HEK293 (cell line): ENCODE measurements around the gene GMEB1.

Source experiments
- GLI4 ChIP-seq: fragments of 450-650 bp; formaldehyde crosslinking; IDR thresholded peaks from 2 replicates; pipeline ENCODE4 v1.5.1; 2016; ENCODE audit warnings: missing biosample characterization, missing genetic modification characterization
- HOXC10 ChIP-seq: sonication (generic); formaldehyde crosslinking; IDR thresholded peaks from 2 replicates; pipeline ENCODE4 v1.8.1; 2023; ENCODE audit warnings: mild to moderate bottlenecking, missing genetic modification reagents
- KLF16 ChIP-seq: fragments of 450-650 bp; formaldehyde crosslinking; IDR thresholded peaks from 2 replicates; pipeline ENCODE4 v1.5.1; 2017; ENCODE audit warnings: missing biosample characterization, missing genetic modification characterization
- OVOL3 ChIP-seq: fragments of 450-650 bp; formaldehyde crosslinking; IDR thresholded peaks from 2 replicates; pipeline ENCODE4 v1.5.1; 2016; ENCODE audit warnings: missing biosample characterization, missing genetic modification characterization
- ZFHX2 ChIP-seq: fragments of 450-650 bp; formaldehyde crosslinking; conservative IDR thresholded peaks from 2 replicates; pipeline ENCODE4 v1.5.1; 2016; ENCODE audit warnings: missing biosample characterization, missing genetic modification characterization
- ZNF121 ChIP-seq: fragments of 450-650 bp; formaldehyde crosslinking; IDR thresholded peaks from 2 replicates; pipeline ENCODE4 v1.5.1; 2016; ENCODE audit warnings: missing biosample characterization, missing genetic modification characterization
- ZNF138 ChIP-seq: fragments of 450-650 bp; formaldehyde crosslinking; IDR thresholded peaks from 2 replicates; pipeline ENCODE4 v1.5.1; 2016; ENCODE audit warnings: missing biosample characterization, missing genetic modification characterization, borderline replicate concordance
- ZNF18 ChIP-seq: fragments of 450-650 bp; formaldehyde crosslinking; IDR thresholded peaks from 2 replicates; pipeline ENCODE4 v1.5.1; 2016; ENCODE audit warnings: missing biosample characterization, missing genetic modification characterization
- ZNF19 ChIP-seq: fragments of 450-650 bp; formaldehyde crosslinking; IDR thresholded peaks from 2 replicates; pipeline ENCODE4; 2016; ENCODE audit warnings: missing biosample characterization, missing genetic modification characterization, low read depth
- ZNF324 ChIP-seq: fragments of 450-650 bp; formaldehyde crosslinking; IDR thresholded peaks from 2 replicates; pipeline ENCODE4 v1.5.1; 2016; ENCODE audit warnings: missing biosample characterization, missing genetic modification characterization
- ZNF335 ChIP-seq: fragments of 450-650 bp; formaldehyde crosslinking; conservative IDR thresholded peaks from 2 replicates; pipeline ENCODE4 v1.5.1; 2016; ENCODE audit warnings: missing biosample characterization, missing genetic modification characterization
- ZNF341 ChIP-seq: fragments of 450-650 bp; formaldehyde crosslinking; IDR thresholded peaks from 2 replicates; pipeline ENCODE4; 2016; ENCODE audit warnings: low read depth, missing biosample characterization, missing genetic modification characterization
- ZNF354C ChIP-seq: fragments of 450-650 bp; formaldehyde crosslinking; IDR thresholded peaks from 2 replicates; pipeline ENCODE4 v1.5.1; 2016; ENCODE audit warnings: missing biosample characterization, missing genetic modification characterization, low read depth, borderline replicate concordance
- ZNF398 ChIP-seq: fragments of 450-650 bp; formaldehyde crosslinking; IDR thresholded peaks from 2 replicates; pipeline ENCODE4 v1.5.1; 2017; ENCODE audit warnings: missing biosample characterization, missing genetic modification characterization
- ZNF488 ChIP-seq: fragments of 450-650 bp; formaldehyde crosslinking; IDR thresholded peaks from 2 replicates; pipeline ENCODE4 v1.5.1; 2016; ENCODE audit warnings: missing biosample characterization, missing genetic modification characterization
- ZNF558 ChIP-seq: fragments of 450-650 bp; formaldehyde crosslinking; IDR thresholded peaks from 2 replicates; pipeline ENCODE4 v1.5.1; 2016; ENCODE audit warnings: missing biosample characterization, missing genetic modification characterization
- ZNF571 ChIP-seq: fragments of 450-650 bp; formaldehyde crosslinking; IDR thresholded peaks from 2 replicates; pipeline ENCODE4 v1.5.0; 2017; ENCODE audit warnings: missing biosample characterization, missing genetic modification characterization
- ZNF585B ChIP-seq: fragments of 450-650 bp; formaldehyde crosslinking; IDR thresholded peaks from 2 replicates; pipeline ENCODE4 v1.5.1; 2016; ENCODE audit warnings: missing biosample characterization, missing genetic modification characterization
- ZNF596 ChIP-seq: fragments of 450-650 bp; IDR thresholded peaks from 2 replicates; pipeline ENCODE4 v1.5.0; 2018; ENCODE audit warnings: missing biosample characterization, mild to moderate bottlenecking, missing genetic modification characterization, moderate library complexity
- ZNF610 ChIP-seq: fragments of 450-650 bp; formaldehyde crosslinking; IDR thresholded peaks from 2 replicates; pipeline ENCODE4 v1.5.1; 2016; ENCODE audit warnings: missing biosample characterization, missing genetic modification characterization, borderline replicate concordance
- ZNF660 ChIP-seq: fragments of 450-650 bp; IDR thresholded peaks from 2 replicates; pipeline ENCODE4 v1.5.1; 2018; ENCODE audit warnings: missing biosample characterization, mild to moderate bottlenecking, missing genetic modification characterization
- ZNF692 ChIP-seq: fragments of 450-650 bp; formaldehyde crosslinking; IDR thresholded peaks from 2 replicates; pipeline ENCODE4 v1.5.1; 2016; ENCODE audit warnings: missing biosample characterization, missing genetic modification characterization
- ZNF785 ChIP-seq: fragments of 450-650 bp; formaldehyde crosslinking; IDR thresholded peaks from 2 replicates; pipeline ENCODE4 v1.5.1; 2016; ENCODE audit warnings: missing biosample characterization, missing genetic modification characterization
- ZSCAN16 ChIP-seq: fragments of 450-650 bp; formaldehyde crosslinking; IDR thresholded peaks from 2 replicates; pipeline ENCODE4 v1.5.1; 2016; ENCODE audit warnings: missing biosample characterization, missing genetic modification characterization
- TF ChIP-seq, protein P1 (sequence below): fragments of 450-650 bp; formaldehyde crosslinking; IDR thresholded peaks from 2 replicates; pipeline ENCODE4 v1.5.1; 2016; ENCODE audit warnings: missing biosample characterization, missing genetic modification characterization
- TF ChIP-seq, protein P2 (sequence below): fragments of 450-650 bp; formaldehyde crosslinking; IDR thresholded peaks from 2 replicates; pipeline ENCODE4 v1.5.1; 2016; ENCODE audit warnings: missing biosample characterization, missing genetic modification characterization, borderline replicate concordance
- TF ChIP-seq, protein P3 (sequence below): fragments of 450-650 bp; formaldehyde crosslinking; conservative IDR thresholded peaks from 2 replicates; pipeline ENCODE4 v1.5.1; 2016; ENCODE audit warnings: low read depth, missing biosample characterization, missing genetic modification characterization

The GMEB1 gene

DNA sequence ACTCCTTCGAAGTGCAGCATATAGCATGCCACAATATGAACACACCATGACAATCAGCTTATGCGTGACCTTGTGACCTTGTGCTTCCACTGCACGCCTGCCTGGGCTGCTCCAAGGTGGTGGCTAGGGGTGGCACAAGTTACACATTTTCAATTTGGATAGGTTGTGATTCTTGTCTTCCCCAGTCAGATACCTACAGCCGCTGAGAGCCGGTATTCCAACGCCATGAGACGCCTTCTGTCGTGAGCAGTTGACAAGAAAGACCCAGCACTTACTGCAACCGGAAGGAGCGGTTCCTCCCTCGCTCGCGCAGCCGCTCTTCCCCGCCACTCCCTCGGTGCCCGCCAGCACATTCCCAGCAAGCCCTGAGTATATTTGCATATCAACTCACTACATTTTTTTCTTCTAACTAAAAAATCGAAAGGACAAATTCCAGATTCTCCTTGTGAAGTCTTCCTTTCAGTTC is 20.5 kb upstream of the GMEB1 start (continued):
- peak; percentile 97; the same call in 1 of the 2 replicates for TF ChIP-seq ZNF610 (tag by site-specific recombination)
- no peak for TF ChIP-seq GLI4 (tag by site-specific recombination)
- TF ChIP-seq ZNF692 (tag by site-specific recombination): no peak
- TF ChIP-seq ZNF571 (tag by site-specific recombination): no peak
- TF ChIP-seq ZNF488 (tag by site-specific recombination): no peak
- peak; percentile 97 for TF ChIP-seq ZNF335 (tag by site-specific recombination)
- TF ChIP-seq ZSCAN16 (tag by site-specific recombination): no peak
- TF ChIP-seq ZNF341 (tag by site-specific recombination): peak; percentile 100
- TF ChIP-seq ZNF585B (tag by site-specific recombination): no peak
- TF ChIP-seq ZNF596 (tag by site-specific recombination): no peak
- TF ChIP-seq, protein P1, sequence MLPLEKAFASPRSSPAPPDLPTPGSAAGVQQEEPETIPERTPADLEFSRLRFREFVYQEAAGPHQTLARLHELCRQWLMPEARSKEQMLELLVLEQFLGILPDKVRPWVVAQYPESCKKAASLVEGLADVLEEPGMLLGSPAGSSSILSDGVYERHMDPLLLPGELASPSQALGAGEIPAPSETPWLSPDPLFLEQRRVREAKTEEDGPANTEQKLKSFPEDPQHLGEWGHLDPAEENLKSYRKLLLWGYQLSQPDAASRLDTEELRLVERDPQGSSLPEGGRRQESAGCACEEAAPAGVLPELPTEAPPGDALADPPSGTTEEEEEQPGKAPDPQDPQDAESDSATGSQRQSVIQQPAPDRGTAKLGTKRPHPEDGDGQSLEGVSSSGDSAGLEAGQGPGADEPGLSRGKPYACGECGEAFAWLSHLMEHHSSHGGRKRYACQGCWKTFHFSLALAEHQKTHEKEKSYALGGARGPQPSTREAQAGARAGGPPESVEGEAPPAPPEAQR: no peak
- TF ChIP-seq ZNF18: no peak
- TF ChIP-seq ZFHX2 (tag by site-specific recombination): no peak
- no peak for TF ChIP-seq HOXC10 (CRISPR knock-in tag)
- TF ChIP-seq ZNF660 (tag by site-specific recombination): no peak
- TF ChIP-seq ZNF324 (tag by site-specific recombination): no peak
- TF ChIP-seq, protein P2, sequence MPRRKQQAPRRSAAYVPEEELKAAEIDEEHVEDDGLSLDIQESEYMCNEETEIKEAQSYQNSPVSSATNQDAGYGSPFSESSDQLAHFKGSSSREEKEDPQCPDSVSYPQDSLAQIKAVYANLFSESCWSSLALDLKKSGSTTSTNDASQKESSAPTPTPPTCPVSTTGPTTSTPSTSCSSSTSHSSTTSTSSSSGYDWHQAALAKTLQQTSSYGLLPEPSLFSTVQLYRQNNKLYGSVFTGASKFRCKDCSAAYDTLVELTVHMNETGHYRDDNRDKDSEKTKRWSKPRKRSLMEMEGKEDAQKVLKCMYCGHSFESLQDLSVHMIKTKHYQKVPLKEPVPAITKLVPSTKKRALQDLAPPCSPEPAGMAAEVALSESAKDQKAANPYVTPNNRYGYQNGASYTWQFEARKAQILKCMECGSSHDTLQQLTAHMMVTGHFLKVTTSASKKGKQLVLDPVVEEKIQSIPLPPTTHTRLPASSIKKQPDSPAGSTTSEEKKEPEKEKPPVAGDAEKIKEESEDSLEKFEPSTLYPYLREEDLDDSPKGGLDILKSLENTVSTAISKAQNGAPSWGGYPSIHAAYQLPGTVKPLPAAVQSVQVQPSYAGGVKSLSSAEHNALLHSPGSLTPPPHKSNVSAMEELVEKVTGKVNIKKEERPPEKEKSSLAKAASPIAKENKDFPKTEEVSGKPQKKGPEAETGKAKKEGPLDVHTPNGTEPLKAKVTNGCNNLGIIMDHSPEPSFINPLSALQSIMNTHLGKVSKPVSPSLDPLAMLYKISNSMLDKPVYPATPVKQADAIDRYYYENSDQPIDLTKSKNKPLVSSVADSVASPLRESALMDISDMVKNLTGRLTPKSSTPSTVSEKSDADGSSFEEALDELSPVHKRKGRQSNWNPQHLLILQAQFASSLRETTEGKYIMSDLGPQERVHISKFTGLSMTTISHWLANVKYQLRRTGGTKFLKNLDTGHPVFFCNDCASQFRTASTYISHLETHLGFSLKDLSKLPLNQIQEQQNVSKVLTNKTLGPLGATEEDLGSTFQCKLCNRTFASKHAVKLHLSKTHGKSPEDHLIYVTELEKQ (tag by site-specific recombination): no peak
- TF ChIP-seq ZNF19: no peak
- TF ChIP-seq OVOL3 (tag by site-specific recombination): no peak
- no peak for TF ChIP-seq ZNF558 (tag by site-specific recombination)
- TF ChIP-seq KLF16 (tag by site-specific recombination): no peak
- TF ChIP-seq, protein P3, sequence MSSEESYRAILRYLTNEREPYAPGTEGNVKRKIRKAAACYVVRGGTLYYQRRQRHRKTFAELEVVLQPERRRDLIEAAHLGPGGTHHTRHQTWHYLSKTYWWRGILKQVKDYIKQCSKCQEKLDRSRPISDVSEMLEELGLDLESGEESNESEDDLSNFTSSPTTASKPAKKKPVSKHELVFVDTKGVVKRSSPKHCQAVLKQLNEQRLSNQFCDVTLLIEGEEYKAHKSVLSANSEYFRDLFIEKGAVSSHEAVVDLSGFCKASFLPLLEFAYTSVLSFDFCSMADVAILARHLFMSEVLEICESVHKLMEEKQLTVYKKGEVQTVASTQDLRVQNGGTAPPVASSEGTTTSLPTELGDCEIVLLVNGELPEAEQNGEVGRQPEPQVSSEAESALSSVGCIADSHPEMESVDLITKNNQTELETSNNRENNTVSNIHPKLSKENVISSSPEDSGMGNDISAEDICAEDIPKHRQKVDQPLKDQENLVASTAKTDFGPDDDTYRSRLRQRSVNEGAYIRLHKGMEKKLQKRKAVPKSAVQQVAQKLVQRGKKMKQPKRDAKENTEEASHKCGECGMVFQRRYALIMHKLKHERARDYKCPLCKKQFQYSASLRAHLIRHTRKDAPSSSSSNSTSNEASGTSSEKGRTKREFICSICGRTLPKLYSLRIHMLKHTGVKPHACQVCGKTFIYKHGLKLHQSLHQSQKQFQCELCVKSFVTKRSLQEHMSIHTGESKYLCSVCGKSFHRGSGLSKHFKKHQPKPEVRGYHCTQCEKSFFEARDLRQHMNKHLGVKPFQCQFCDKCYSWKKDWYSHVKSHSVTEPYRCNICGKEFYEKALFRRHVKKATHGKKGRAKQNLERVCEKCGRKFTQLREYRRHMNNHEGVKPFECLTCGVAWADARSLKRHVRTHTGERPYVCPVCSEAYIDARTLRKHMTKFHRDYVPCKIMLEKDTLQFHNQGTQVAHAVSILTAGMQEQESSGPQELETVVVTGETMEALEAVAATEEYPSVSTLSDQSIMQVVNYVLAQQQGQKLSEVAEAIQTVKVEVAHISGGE: 0 out of 2 replicates have a peak, but pooled peaks have one; percentile 11
- no peak for TF ChIP-seq ZNF121 (tag by site-specific recombination)
- no peak for TF ChIP-seq ZNF398 (tag by site-specific recombination)
- no peak for TF ChIP-seq ZNF354C (tag by site-specific recombination)
- no peak for TF ChIP-seq ZNF138 (tag by site-specific recombination)
- no peak for TF ChIP-seq ZNF785 (tag by site-specific recombination)
